Middle frontal gyrus (tissue), 1 donor: ENCODE results near the gene BNIP3.

Experiments used
- DNase-seq: peaks from one replicate; pipeline ENCODE4 v3.0.0-alpha.2; 2015; ENCODE audit warnings: low spot score; ENCODE audit errors: extremely low spot score

BNIP3 gene

DNA sequence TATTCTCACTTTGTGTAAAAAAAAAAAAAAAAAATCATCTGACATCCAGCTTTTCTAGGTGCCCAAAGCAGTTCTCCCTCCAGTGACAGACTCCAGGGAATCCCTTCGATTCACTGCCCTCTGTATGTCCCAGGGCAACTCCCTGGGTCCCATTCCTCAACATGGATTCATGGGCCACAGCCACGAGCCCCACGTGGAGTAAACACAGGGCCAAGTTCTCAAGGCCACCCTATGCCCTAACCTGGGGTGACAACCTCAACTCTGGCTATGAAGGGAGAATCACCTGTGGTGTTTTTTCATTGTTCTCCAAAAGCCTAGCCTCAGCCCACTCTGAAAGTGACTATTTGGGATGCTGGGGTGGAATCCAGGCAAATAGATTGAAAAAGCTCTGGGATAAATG is 3.4 kb downstream of the BNIP3 start:
- no peak for DNase-seq

- no peak for DNase-seq
These were observed 4.2 kb downstream of the BNIP3 start for GRCh38 chr10:131977323-131978096.

DNA sequence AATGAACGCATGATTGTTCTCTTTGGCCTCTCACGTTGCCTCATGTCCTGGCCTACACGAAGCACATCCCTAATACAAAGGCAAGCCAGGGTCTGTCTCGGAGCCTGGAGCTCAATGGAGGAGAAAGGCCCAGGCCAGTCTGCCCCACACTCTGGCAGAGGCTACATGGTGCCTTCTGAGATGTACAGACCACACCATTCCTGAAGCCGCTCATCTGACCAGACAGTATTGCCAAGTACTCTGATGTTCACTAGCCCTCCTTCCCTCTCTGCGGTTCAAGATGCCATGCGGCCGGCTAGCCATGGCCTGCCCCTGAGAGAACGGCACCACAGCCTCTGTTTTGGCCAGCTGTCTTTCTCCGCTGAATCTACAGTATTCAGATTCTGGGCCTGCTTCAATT is 5.9 kb downstream of the BNIP3 start:
- no peak for DNase-seq

DNA sequence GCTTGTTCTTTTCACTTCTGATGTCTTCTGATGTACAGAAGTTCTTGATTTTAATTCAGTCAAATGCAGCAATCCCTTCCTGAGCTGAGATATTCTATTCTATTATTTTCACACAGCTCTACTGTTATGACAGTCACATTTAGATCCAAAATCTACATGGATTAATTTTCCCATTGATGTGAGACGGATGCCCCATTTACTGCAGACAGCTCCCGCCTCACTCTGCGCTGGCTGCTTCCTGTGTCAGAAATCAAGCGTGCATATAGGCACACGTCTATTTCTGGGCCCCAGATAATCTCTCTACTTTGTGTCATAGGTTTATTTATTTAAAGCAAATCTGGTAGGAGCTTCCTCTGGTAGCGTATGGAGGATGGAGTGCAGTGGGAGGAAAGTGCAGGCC is 6.7 kb downstream of the BNIP3 start:
- no peak for DNase-seq

DNA sequence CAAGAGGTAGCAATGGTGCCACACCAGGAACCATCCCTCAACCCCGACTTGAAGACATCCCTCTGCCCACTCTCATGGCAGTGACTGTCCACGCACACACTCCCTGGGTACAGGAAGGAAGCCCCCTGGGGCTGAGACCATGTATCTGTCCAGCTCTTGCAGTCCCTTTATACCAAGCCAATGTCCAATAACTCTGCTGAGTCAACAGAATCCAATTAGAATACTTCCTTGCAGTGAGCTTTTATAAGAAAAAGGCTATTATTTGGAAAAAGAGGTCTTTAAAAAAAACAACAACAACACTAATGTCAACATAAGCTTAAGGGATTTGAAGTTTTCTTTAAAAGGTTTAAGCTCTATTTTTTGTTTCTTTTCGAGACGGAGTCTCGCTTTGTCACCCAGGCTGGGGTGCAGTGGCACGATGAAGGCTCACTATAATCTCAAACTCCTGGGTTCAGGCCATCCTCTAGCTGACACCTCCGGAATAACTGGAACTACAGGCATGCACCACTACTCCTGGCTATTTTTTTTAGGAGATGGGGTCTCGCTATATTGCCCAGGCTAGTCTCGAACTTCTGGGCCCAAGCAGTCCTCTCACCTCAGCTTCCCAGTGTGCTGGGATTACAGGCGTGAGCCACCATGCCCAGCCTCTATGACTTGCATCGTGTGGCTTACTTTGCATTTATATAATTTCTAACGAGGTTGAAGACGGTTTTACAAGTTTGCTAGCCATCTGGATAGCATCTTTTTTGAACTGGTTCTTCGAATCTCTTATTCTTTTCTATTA is 7.5 kb downstream of the BNIP3 start:
- DNase-seq: no peak

DNA sequence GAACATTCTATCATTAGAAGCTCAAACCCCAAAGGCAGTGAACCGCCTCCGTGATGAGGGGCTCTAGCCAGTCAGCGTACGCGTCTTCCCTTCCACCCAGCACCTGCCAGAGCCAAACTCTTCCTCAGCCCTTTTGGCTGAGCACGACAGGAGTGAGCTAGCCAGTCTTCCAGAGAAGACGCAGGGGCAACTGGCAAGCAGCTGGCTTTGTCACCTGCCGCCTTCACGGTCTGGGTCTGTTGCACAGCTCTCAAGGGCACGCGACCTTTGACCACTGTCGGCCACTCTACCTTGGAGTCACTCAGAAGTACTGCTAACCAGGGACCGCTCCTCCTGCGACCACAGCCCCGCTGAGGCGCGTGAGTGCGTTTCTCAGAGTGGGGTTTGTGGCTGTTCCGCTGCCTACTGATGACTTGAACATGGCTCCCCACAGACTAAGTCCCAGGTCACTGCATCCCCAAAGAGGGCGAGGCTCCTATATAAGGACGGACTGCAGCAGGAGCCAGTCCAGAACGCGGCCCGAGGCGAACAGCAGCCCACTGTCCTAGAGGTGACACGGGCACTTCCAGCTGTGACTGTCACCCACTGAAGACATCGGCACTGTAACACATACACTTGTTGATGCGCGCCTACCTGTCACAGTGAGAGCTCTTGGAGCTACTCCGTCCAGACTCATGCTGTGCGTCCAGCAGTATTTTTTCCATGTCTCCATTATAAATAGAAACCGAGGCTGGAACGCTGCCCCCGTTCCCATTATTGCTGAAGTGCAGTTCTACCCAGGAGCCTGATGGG is 8.4 kb downstream of the BNIP3 start:
- DNase-seq: no peak

- no peak for DNase-seq
These were observed 9.2 kb downstream of the BNIP3 start for GRCh38 chr10:131972474-131973071.

GRCh38 chr10:131971591-131971990 is 10.1 kb downstream of the BNIP3 start:
- DNase-seq: no peak

DNA sequence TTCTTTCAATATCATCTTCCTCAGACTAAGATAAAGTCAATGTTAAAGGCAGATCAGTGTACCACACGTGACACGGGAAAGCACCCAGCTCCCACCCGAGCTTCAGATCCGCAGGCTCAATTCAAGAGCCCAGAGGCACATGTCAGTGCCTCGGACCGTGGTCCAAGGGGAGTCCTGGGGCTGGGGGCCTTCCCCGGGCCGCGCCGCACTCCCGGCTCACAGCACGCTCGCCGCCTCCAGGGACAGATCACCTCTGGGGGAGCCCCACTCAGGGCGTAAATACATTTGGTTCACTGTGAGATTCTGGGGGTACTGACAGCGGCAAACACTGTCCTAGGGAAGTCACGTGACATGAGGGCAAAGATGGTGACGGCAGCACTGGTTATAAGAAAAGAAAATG is 10.8 kb downstream of the BNIP3 start:
- no peak for DNase-seq

GRCh38 chr10:131968949-131969348 is 12.8 kb downstream of the BNIP3 start:
- no peak for DNase-seq

- DNase-seq: no peak
These were observed 17.4 kb downstream of the BNIP3 start for GRCh38 chr10:131964298-131964697.

DNA sequence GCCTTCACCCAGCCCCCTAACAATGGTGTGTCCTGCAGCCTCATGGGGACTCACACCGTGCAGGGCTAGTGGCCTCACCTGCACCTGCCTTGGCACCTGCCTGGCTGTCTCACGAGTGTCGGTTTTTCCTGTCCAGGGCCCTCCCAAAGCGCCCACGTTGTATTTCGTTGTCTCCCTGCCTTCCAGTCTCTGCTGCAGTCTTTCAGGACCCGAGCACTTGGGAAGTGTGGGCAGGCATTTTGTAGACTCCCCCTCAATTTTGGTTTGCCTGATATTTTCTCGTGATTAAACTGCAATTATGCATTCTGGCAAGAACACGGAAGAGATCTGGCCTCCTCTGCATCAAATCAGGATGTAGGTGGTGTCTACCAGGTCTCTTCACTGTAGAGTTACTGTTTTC is 17.9 kb downstream of the BNIP3 start:
- no peak for DNase-seq

DNA sequence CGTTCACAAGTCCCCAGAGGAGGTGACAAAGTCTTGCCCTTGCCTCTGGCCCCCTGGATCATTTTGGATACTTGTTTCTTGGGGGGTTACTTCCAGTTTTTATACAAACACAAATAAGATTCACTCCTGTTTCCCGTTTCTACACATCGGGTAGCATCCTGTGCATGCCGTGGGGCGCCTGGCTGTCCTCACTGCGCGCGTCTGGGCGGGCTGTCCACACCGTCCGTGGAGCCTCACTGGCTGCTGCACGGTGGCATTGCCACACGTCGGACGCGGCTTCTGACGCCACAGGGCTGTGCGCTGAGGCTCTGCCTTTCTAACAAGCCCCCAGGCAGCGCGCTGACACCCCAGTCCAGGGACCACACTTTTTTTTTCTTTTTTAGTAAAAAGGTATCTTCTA is 18.4 kb downstream of the BNIP3 start:
- DNase-seq: no peak

DNA sequence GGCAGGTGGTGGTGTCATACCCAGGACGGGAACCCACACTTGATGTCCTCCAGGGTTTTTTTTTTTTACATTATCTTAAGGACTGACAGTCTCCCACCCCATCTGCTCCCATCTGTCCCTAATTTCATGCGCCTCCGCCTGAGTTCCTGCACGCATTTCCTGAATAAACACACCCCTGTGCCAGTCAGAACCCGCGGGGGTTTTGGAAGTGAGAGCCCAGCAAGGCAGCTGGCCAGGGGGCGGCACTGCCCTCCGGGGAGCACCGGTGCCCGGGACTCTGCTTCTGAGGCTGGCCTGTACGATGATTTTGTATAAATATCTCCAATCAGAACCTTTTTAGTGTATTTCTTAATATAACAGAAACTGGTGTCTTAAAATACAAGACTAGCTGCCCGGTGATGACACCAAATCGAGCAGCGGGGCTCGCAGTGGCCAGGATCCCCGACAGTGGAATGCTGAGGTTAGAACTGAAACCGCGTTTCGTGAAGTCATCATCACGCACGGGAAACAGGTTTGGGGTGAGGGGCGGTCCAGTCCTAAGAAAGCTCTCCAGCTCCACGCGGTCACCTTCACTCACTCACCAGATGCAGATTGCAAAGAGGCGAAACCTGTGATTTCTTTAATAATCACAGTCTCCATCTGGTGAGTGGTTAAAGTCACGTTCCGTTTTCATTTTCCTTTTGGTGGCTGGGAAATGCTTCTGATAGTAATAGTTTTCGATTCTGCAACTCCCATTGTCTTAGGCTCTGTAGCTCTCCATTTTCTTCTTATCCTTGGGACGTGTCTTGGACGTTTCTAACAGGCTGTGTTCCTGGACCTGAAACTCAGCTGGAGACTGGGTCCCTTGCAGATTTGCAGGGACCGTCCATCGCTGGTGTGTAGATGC is 19.7 kb downstream of the BNIP3 start:
- no peak for DNase-seq

DNA sequence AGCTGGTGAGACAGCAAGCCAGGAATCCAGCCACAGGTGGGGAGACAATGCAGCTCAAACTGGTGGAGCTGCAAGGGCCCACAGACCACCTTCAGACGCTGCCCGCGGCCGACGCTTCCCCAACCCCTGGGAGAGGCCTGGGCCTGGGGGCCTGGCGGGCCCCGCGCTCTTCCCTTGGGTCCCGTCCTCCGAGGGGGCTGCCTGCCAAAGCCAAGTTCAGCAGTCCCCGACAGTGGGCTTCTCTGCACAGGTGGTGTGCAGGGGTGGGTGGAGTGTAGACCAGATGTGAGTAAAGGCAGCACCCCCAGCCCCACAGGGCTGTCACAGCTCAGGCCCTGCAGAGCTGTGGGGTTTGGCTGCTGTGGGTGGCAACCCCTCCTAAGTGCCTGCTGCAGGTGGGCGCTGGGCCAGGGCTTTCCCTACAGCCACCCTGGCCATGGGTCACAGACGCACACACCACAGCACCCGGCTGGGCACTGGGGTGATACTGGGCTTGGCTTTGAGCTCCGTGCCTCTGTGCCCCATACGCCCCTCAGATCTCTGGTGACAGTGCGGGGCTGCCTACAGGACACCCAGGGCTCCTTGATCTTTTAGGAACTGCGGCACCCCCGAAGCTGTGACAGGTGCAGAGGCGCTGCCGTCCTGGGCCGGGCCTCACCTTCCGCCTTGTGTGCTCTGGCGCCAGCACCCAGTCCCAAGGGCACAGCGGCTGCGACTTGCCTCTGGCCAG is 20.5 kb downstream of the BNIP3 start:
- no peak for DNase-seq

DNA sequence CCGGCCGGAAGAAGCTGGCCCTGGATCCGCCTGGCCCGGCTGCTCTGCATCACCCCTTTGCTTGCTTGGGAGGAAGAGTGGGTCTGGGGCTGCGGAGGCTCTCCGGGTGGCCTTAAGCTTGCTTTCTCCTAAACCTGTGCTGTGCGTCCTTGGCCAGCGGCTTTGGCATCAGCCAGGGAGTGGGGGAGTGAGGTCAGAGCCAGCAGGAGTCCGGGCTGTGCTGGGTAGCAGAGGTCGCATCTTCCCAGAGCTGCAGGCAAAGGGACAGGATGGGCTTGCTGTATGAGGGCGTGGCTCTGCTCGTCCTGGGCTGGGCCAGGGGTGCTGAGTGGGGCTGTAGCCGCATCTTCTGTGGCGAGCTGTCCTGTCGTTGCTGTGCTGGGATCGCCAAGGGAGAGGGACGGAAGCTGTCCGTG is 21.1 kb downstream of the BNIP3 start:
- no peak for DNase-seq

DNA sequence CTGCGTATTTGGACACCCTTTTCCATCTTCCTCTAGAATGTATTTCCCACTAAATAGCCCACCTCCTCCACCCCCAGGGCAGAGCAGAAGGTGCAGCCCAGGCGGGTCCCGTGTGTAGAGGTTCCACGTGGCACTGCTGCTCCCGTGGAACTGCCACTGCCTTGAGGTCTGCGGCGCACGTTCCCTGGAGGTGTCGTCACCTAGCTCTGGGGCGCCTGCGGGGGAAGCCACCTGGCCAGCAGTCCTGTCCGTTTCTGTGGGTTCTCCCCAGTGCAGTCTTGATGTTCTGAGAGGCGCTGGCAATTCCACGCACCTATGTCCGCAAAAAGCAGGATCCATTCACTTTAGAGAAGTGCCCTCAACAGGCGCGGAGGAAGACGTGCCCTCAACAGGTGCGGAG is 21.9 kb downstream of the BNIP3 start:
- DNase-seq: no peak

DNA sequence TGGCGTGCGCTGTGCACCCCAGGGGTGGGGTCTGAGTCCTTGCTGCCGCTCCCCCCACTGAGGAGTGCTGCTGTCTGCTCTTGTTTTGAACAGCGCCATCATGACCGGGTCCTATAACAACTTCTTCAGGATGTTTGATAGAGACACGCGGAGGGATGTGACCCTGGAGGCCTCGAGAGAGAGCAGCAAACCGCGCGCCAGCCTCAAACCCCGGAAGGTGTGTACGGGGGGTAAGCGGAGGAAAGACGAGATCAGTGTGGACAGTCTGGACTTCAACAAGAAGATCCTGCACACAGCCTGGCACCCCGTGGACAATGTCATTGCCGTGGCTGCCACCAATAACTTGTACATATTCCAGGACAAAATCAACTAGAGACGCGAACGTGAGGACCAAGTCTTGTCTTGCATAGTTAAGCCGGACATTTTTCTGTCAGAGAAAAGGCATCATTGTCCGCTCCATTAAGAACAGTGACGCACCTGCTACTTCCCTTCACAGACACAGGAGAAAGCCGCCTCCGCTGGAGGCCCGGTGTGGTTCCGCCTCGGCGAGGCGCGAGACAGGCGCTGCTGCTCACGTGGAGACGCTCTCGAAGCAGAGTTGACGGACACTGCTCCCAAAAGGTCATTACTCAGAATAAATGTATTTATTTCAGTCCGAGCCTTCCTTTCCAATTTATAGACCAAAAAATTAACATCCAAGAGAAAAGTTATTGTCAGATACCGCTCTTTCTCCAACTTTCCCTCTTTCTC is 26.0 kb downstream of the BNIP3 start:
- no peak for DNase-seq

DNA sequence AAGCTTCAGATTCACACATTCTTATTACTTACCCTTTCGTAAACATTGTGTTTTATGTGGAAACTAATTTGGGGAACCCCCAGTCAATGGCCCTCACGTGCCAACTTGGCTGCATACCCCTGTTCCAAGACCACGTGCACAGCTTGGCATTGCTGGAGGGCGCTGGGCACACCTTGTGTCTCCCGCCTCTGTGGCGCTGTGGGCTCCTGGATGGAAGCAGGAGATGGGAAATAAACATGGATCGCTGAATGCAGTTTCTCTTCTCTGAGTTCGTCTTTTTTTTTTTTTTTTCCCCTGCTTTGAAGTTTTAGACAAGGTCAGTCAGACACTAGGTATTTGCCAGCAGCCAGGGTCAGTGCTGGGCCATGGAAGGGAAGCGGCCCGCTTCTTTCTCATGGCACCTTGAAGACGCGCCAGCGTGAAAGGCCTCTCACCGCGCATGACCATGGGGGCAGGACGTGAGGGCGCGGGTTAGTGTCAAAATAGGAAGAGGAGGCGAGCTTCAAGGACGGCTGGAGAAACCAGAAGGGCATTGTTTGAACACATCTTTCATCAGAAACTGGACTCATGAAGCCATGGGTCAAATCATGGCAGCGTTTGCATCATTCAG is 27.3 kb downstream of the BNIP3 start:
- no peak for DNase-seq
